HepG2 (cell line): ENCODE results near the gene VSTM5. TPM values are rescaled to one million over a fixed set of nuclear protein-coding genes. Genes with fewer than 3 reads are reported as not detected.

Experiments
- ATAC-seq: fragments of 200-7000 bp; cut with Tn5 transposase; 3 replicates; pipeline ENCODE4 v1.9.1; 2020; ENCODE audit warnings: mild to moderate bottlenecking, moderate library complexity
- BruUV-seq: library from RNA; stranded (reverse); fragments of 400-500 nt; replicated peaks from 2 replicates; lab custom pipeline; 2021; lab: Mats Ljungman, UMichigan
- CTCF ChIA-PET: fragments of 300-600 bp; formaldehyde crosslinking; extraction: SDS; loops from one replicate; lab custom pipeline; 2021; ENCODE audit warnings: low total read pairs, inconsistent platforms, low intra/inter-chr PET ratio; lab: Yijun Ruan, JAX
- POLR2A ChIA-PET: fragments of 350-600 bp; sonication (Branson Sonifier 250); formaldehyde crosslinking; loops from one replicate; lab custom pipeline; 2020; ENCODE audit warnings: antibody characterized with exemption, inconsistent platforms; lab: Yijun Ruan, JAX
- DNase-seq: peaks from one replicate; pipeline ENCODE4 v3.0.0-alpha.2; 2015; ENCODE audit warnings: low spot score
- FAIRE-seq: peaks from 3 replicates; lab custom pipeline; 2011; peaks lifted over from hg19 to GRCh38; lab: Jason Lieb, UNC
- H2AFZ ChIP-seq: one replicate; pipeline ENCODE4 v1.6.1; 2011; ENCODE audit warnings: low read length, inconsistent platforms
- H3K27ac ChIP-seq: fragments of 300-600 bp; 3 replicates; pipeline ENCODE4 v1.8.0; 2011; ENCODE audit warnings: mixed run types, mild to moderate bottlenecking, mixed read lengths, low read length, inconsistent platforms; ENCODE audit not compliant: insufficient read depth; ENCODE audit errors: extremely low read length
- H3K27me3 ChIP-seq, 2 experiments: fragments of 200-600 bp in 1 of 2; 2 replicates in 1 of 2; 3 replicates in 1 of 2; pipeline versions ENCODE4 v1.6.0 to v1.8.0; 2011; ENCODE audit warnings: low read length in 2 of 2, mild to moderate bottlenecking in 2 of 2, moderate library complexity in 2 of 2, inconsistent platforms in 1 of 2; ENCODE audit not compliant: insufficient read depth in 2 of 2, control insufficient read depth in 1 of 2
- H3K36me3 ChIP-seq, 2 experiments: fragments of 200-600 bp in 1 of 2; replicated peaks in 1 of 2; 2 replicates in 1 of 2; 3 replicates in 1 of 2; pipeline versions ENCODE4 v1.5.1 to v1.8.0; 2011; ENCODE audit warnings: low read length in 2 of 2, inconsistent platforms in 1 of 2; ENCODE audit not compliant: insufficient read depth in 2 of 2, control insufficient read depth in 1 of 2
- H3K4me1 ChIP-seq: 2 replicates; pipeline ENCODE4 v1.5.1; 2012; ENCODE audit warnings: low read length, inconsistent platforms; ENCODE audit not compliant: insufficient read depth
- H3K4me2 ChIP-seq: 2 replicates; pipeline ENCODE4 v1.6.0; 2011; ENCODE audit warnings: low read depth, low read length, inconsistent platforms
- H3K4me3 ChIP-seq, 3 experiments: fragments of 200-600 bp in 1 of 3; sonication (generic), shearing (Covaris generic) in 1 of 3; replicated peaks in 1 of 3; 2 replicates each; pipeline ENCODE4 v1.5.1; 2011 to 2016; ENCODE audit warnings: low read length in 3 of 3, inconsistent platforms in 2 of 3, low read depth in 2 of 3, mild to moderate bottlenecking in 2 of 3, control low read depth in 1 of 3, mixed read lengths in 1 of 3; ENCODE audit not compliant: insufficient read depth in 1 of 3
- H3K79me2 ChIP-seq: one replicate; pipeline ENCODE4 v1.6.1; 2011; ENCODE audit warnings: low read length, inconsistent platforms; ENCODE audit not compliant: insufficient read depth
- H3K9ac ChIP-seq: 2 replicates; pipeline ENCODE4 v1.6.0; 2011; ENCODE audit warnings: mild to moderate bottlenecking, low read depth, low read length, inconsistent platforms; ENCODE audit not compliant: insufficient read depth
- H3K9me3 ChIP-seq: 2 replicates; pipeline ENCODE4 v1.5.1; 2012; ENCODE audit warnings: mild to moderate bottlenecking, low read length
- H4K20me1 ChIP-seq: 2 replicates; pipeline ENCODE4 v1.6.0; 2011; ENCODE audit warnings: inconsistent platforms, mild to moderate bottlenecking, low read length, moderate library complexity; ENCODE audit not compliant: insufficient read depth
- FOSL1 ChIP-seq: sonication (generic); formaldehyde crosslinking; IDR thresholded peaks from 2 replicates; pipeline ENCODE4 v1.9.0; 2021; ENCODE audit warnings: missing genetic modification reagents, borderline replicate concordance
- HNRNPK ChIP-seq: fragments of 200-400 bp; formaldehyde crosslinking; IDR thresholded peaks from 2 replicates; pipeline ENCODE4 v1.6.1; 2018; ENCODE audit warnings: low read length, low read depth, moderate library complexity, mild to moderate bottlenecking; ENCODE audit not compliant: poor library complexity, severe bottlenecking
- PHF21A ChIP-seq: sonication (generic); formaldehyde crosslinking; IDR thresholded peaks from 2 replicates; pipeline ENCODE4 v1.5.0; 2020; ENCODE audit warnings: mild to moderate bottlenecking, missing genetic modification reagents
- STAT5B ChIP-seq: sonication (generic); formaldehyde crosslinking; IDR thresholded peaks from 2 replicates; pipeline ENCODE4 v1.4.0; 2020; ENCODE audit warnings: missing genetic modification reagents
- ZFP82 ChIP-seq: sonication (generic); formaldehyde crosslinking; IDR thresholded peaks from 2 replicates; pipeline ENCODE4 v1.5.1; 2020; ENCODE audit warnings: mild to moderate bottlenecking, missing genetic modification reagents, borderline replicate concordance
- ZNF138 ChIP-seq: sonication (generic); formaldehyde crosslinking; IDR thresholded peaks from 2 replicates; pipeline ENCODE4 v1.5.0; 2020; ENCODE audit warnings: mild to moderate bottlenecking, low read depth, missing genetic modification reagents
- ZNF577 ChIP-seq: sonication (generic); formaldehyde crosslinking; IDR thresholded peaks from 2 replicates; pipeline ENCODE4 v1.4.0; 2020; ENCODE audit warnings: mild to moderate bottlenecking, low read depth, missing genetic modification reagents, borderline replicate concordance
- ZNF646 ChIP-seq: sonication (generic); formaldehyde crosslinking; IDR thresholded peaks from 2 replicates; pipeline ENCODE4 v1.9.0; 2021; ENCODE audit warnings: mild to moderate bottlenecking, missing genetic modification reagents
- ZNF709 ChIP-seq: sonication (generic); formaldehyde crosslinking; IDR thresholded peaks from 2 replicates; pipeline ENCODE4 v1.5.0; 2020; ENCODE audit warnings: mild to moderate bottlenecking, missing genetic modification reagents
- WGBS: methylation state at CpG from one replicate; pipeline ENCODE4 v1.1.6; 2017; ENCODE audit warnings: low lambda C conversion rate; 5-methylcytosine and 5-hydroxymethylcytosine counted together
- in situ Hi-C: cut with HindIII; loops from 2 replicates; pipeline ENCODE4 v1.10.0; 2017; ENCODE audit warnings: low pct_unique_long_range_greater_than_20kb; ENCODE audit not compliant: extremely low pct_ligation_motif_present
- intact Hi-C: fragments of 100-400 bp; cut with micrococcal nuclease; formaldehyde crosslinking; loops from one replicate; pipeline ENCODE4 v1.10.0; 2022; ENCODE audit not compliant: unreplicated experiment
- polyA plus RNA-seq, 8 experiments: library from polyadenylated mRNA; depleted of rRNA in 3 of 8; stranded (reverse) in 7 of 8; unstranded in 1 of 8; fragments of >200 nt; fragmentation: Illumina TruSeq in 4 of 8; extraction: Trizol in 4 of 8; gene quantifications; 2 replicates each; pipeline versions ENCODE4 v1.2.1 to v1.2.3, GENCODE V29; 2011 to 2016; ENCODE audit warnings: low read depth in 4 of 8, missing spikeins in 1 of 8, mixed read lengths in 1 of 8; ENCODE audit not compliant: insufficient read depth in 1 of 8
- total RNA-seq, 5 experiments: library from RNA; depleted of rRNA; stranded (reverse); fragments of >200 nt; fragmentation: Illumina TruSeq; extraction: Trizol; gene quantifications; 2 replicates each; pipeline ENCODE4 v1.2.3, GENCODE V29; 2016; ENCODE audit warnings: low read depth in 1 of 5
- TF ChIP-seq, protein P1 (sequence below): sonication (generic); formaldehyde crosslinking; IDR thresholded peaks from 2 replicates; pipeline ENCODE4 v1.4.0; 2020; ENCODE audit warnings: missing genetic modification reagents

Gene VSTM5
- total and polyA plus RNA-seq, 2 of the 13 experiments (the other 11 are each of a cell fraction or from before 2014, with no cell fraction given): not detected

- peak; percentile 89 for DNase-seq
- Histone ChIP-seq H3K9me3 (no peaks in the 10 kb centered on the region), H3K79me2 (peaks cover 54% of the 10 kb centered on the region), H3K27me3 (no peaks in the 10 kb centered on the region; a peak in 1 of 5 replicates), H3K4me3 (peak within 1 kb of the TSS; percentile 85 to 93 (median 93)), H3K9ac (peak within 1 kb of the TSS; percentile 91), H3K4me1 (peaks cover 32% of the 10 kb centered on the region), H3K4me2 (peak within 1 kb of the TSS; percentile 84), H3K36me3 (peaks cover 2 to 13% of the 10 kb centered on the region in 2 experiments; a peak in 4 of 5 replicates), H2AFZ (peak within 1 kb of the TSS; percentile 71), H3K27ac (peak within 1 kb of the TSS; percentile 90), H4K20me1 (peaks cover 35% of the 10 kb centered on the region)
- peak; percentile 21 for FAIRE-seq
- ChIA-PET CTCF (no interaction called here), POLR2A (interaction anchor here (0.7 to 1.7 kb wide), 26 partner anchors 8 to 345 kb away, joined by 3 to 114 read pairs (median 4); partner anchors contain the start of genes C11orf54, CEP295, PANX1 and TAF1D)
- in situ Hi-C loops: loop anchor here (5.0 kb wide), 1 partner anchor 42 kb away; the partner anchor contains the start of genes C11orf54 and TAF1D
- 1% methylated on average over 33 of the region's 72 CpGs for WGBS
- TSS peak; percentile 69 for BruUV-seq
- intact Hi-C loops: loop anchor here (1.0 kb wide), 1 partner anchor 42 kb away; no protein-coding TSS in a partner anchor
- ATAC-seq: peak; percentile 99
- TF ChIP-seq ZNF709 (CRISPR knock-in tag): peak; percentile 50; the same call in 1 of the 2 replicates
- no peak for TF ChIP-seq STAT5B (CRISPR knock-in tag)
- TF ChIP-seq, protein P1, sequence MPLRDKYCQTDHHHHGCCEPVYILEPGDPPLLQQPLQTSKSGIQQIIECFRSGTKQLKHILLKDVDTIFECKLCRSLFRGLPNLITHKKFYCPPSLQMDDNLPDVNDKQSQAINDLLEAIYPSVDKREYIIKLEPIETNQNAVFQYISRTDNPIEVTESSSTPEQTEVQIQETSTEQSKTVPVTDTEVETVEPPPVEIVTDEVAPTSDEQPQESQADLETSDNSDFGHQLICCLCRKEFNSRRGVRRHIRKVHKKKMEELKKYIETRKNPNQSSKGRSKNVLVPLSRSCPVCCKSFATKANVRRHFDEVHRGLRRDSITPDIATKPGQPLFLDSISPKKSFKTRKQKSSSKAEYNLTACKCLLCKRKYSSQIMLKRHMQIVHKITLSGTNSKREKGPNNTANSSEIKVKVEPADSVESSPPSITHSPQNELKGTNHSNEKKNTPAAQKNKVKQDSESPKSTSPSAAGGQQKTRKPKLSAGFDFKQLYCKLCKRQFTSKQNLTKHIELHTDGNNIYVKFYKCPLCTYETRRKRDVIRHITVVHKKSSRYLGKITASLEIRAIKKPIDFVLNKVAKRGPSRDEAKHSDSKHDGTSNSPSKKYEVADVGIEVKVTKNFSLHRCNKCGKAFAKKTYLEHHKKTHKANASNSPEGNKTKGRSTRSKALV (CRISPR knock-in tag): no peak
- no peak for TF ChIP-seq ZNF646 (CRISPR knock-in tag)
- TF ChIP-seq ZNF138 (CRISPR knock-in tag): no peak
- TF ChIP-seq PHF21A (CRISPR knock-in tag): peak; percentile 49; the same call in 1 of the 2 replicates
- TF ChIP-seq ZNF577 (CRISPR knock-in tag): no peak
- peak; percentile 82; the same call in 1 of the 2 replicates for TF ChIP-seq ZFP82 (CRISPR knock-in tag)
- peak; percentile 55; the same call in 1 of the 2 replicates for TF ChIP-seq FOSL1 (CRISPR knock-in tag)
- no peak for TF ChIP-seq HNRNPK
Observed at GRCh38 chr11:93784145-93784934, 66.1 kb downstream of the VSTM5 start, which contains the start of gene MED17. Gene MED17, plus strand, starts transcription at chr11:93784282. Its CDS starts 232 bp downstream, at chr11:93784514.
